ENCODE results near the gene SBK3.

- TF ChIP-seq ZNF146 (tag by site-specific recombination; IDR thresholded peaks at IDR 0.05) (no peak), CTCF (tag by site-specific recombination; IDR thresholded peaks at IDR 0.05) (no peak), ZNF274 (IDR thresholded peaks at IDR 0.05; ENCODE audit: low read length) (no peak), ZNF274 (tag by site-specific recombination; IDR thresholded peaks at IDR 0.05; ENCODE audit: borderline replicate concordance) (no peak)
Observed at GRCh38 chr19:55520691-55521292, 24.6 kb downstream of the SBK3 start.
